GM19193 (cell line): ENCODE measurements around the gene RPL36A.
A peak's percentile ranks its signal among the peaks of the same experiment; 100 is the strongest.

Experiments used
- POLR2A ChIP-seq: IDR thresholded peaks from 4 replicates; pipeline ENCODE4 v1.6.1; 2011; ENCODE audit not compliant: insufficient read depth, insufficient read length; ENCODE audit errors: extremely low read depth

RPL36A gene

DNA sequence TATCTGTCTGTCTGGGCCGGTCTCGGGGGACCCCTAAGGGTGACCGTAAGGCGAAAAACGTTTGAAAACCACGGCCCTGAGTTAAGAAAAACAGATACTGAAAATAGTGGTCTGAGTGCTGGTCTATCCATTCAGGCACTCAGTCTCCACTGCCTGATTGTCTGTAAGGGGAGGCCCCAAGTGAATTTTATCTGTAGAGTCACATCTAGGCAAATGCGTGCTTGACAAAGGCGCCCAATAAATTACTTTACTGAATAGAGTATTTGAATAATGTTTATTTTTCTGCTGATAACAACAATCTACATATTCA, 17.7 kb downstream of the RPL36A start:
- TF ChIP-seq POLR2A: no peak

DNA sequence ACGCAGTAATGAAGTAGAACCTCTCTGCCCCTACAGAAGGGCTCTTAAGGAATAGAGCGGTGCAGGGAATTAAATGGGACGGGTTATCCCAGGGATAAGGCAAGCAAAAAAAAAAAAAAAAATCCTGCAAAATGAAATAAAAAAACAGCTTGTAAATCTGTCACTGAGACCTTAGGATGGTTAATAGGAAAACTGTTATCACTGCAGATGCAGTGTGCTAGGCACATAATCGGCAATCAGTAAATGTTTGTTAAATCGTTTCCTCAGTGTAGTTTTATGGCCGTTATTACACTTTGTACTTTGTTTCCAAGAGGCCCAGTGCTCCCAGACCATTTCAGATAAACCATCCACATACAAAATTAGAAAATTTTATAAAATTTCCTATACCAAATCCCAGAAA, 18.2 kb downstream of the RPL36A start:
- TF ChIP-seq POLR2A: no peak

- no peak for TF ChIP-seq POLR2A
Measured at GRCh38 chrX:101410461-101410860, 19.6 kb downstream of the RPL36A start.

GRCh38 chrX:101411984-101412383, 21.2 kb downstream of the RPL36A start:
- no peak for TF ChIP-seq POLR2A

DNA sequence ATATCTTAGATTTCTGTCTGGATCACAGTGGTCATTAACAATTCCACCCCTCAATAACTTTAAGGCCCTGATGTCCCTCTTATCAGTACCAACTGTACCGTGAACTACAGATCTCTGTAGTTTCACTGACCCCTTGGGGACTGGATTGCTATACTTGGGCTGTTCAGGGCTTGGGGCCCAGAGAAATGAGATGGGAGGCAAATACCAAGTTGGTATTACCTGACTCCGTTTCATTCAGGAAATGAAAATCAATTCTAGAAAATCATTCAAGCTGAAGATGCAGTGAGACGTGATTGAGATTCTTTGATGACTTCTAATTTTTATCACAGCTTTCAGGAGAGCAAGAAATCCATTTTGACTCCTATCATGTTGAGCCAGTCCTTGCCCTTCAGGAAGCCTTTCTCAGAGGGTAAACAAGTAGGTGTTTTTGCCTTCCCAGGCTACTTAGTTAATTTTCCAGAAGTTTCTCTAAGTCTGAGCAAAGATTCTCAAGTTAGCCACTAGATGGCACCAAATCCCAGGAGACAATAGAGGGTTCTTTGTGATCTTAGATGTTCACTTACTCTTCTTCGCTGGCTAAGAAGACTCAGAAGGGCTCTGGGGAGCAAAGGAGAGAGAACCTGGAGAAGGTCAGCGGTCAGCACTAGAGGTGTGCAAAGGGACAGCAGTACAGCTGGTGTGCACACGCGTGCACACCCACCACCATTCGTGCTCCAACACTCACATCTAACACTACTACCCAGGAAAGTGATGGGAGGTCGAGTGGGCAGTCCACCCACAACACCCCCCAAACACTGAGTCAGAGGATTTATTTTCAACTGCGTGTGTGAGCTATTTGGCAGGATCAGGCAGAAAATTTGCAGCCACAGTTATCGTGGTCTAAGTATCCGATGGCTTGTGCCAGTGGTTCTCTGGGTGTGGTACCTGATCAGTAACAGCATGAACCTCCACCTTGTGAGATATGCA, 24.7 kb downstream of the RPL36A start:
- no peak for TF ChIP-seq POLR2A

GRCh38 chrX:101416691-101417090, 25.9 kb downstream of the RPL36A start:
- no peak for TF ChIP-seq POLR2A

GRCh38 chrX:101417190-101417589, 26.4 kb downstream of the RPL36A start:
- no peak for TF ChIP-seq POLR2A

GRCh38 chrX:101417981-101418841, 27.4 kb downstream of the RPL36A start:
- peak; percentile 42 for TF ChIP-seq POLR2A

- no peak for TF ChIP-seq POLR2A
Measured at GRCh38 chrX:101419489-101419888, 28.7 kb downstream of the RPL36A start.

- no peak for TF ChIP-seq POLR2A
Measured at GRCh38 chrX:101427954-101428353, 37.1 kb downstream of the RPL36A start.

DNA sequence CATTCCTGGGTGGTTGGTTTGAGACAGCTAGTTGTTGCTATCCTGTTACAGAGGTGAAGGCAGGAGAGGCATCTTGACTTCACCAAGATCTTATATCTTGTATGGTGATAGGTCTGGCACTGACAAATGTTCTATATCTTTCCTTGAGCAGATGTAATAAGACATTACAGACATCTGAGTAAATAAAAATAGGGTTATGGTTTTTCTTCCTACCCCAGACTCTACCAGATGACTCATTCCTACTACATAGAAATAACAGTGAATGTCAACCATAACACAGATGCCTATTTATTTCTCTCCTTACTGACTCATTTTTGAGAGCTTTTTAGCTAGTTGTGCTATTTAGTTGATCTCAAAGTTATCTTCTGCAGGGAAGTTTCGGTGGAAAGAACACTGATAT, 39.1 kb downstream of the RPL36A start:
- TF ChIP-seq POLR2A: no peak

DNA sequence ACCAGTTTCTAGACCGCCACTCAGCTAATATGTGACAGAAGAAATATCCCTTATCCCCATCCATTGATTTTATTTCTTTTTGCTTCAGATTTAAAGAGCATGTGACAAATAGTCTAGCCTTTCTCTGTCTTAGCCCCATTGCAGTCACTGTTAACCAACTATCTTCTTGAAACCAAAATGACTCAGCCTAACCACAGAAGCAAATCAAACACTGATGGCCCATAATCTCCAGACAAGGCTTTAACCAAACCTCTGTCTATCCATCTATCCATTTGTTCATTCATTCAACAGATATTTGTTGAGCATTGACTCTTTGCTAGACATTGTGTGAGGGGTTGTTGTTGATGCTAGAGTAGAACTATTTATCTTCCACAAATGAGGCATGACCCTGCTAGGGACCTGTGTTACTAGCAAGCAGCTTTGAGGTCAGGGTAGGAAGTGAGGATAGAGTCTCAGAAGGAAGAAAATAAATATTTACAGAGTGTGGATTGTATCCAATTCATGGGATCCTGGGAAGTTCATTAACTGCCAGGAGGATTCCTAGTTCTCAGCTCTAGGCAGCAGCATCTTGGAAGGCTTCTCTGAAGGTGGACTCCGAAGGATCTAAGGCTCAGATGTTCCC, 39.8 kb downstream of the RPL36A start:
- TF ChIP-seq POLR2A: no peak

GRCh38 chrX:101442085-101442484, 51.3 kb downstream of the RPL36A start:
- no peak for TF ChIP-seq POLR2A
